Measurements from ENCODE around the gene KRTAP5-10. TPM values are rescaled to one million over a fixed set of nuclear protein-coding genes. Genes with fewer than 3 reads are reported as not detected.
"Not testable (repeated sequence)": the region's sequence is repeated elsewhere in the genome, so short reads cannot be mapped to it uniquely, and the experiment has no call there.

The KRTAP5-10 gene
- total and polyA plus RNA-seq, 4 donors, result 0.06 to 0.20 TPM; not detected in 2

DNA sequence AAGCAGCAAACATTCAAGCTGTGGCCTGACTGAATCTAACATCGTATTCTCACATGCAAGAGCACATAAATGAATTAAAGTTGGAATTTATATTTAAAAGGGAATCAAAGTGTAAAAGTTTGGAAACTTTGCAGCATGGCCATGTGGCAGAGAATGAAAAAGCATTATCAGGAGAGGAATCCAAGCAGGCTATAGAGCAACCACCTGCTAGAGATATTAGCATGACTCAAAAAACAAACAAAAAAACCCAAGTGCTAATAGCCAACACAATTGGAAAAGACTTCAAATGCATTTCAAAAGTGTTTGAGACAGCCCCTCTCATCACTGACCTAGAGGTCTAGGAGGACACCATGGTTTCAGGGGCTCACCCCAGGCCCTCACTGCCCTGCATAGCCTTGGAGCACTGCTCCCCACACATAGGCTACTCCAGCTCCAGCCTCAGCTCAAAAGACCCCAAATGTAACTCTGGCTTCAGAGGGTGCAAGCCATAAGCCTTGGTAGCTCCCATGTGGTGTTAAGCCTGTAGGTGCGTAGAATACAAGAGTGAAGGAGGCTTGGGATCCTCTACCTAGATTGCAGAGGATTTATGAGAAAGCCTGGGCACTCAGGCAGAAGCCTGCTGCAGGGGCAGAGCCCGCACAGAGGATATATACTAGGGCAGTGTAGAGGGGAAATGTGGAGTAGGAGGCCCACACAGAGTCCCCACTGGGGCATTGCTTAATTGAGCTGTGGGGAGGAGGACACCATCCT lies 40.0 kb upstream of the KRTAP5-10 start:
- Histone ChIP-seq H3K4me3 (no peak overlapping the region), H3K27ac (ENCODE audit: low read depth in 1 of 2, low read length in 1 of 2) (no peak overlapping the region), H3K27me3 (ENCODE audit: control insufficient read depth in 3 of 3, insufficient read depth in 3 of 3, low read length in 2 of 3) (no peaks in the 10 kb centered on the region), H3K9me3 (ENCODE audit: control insufficient read depth in 4 of 4, insufficient read depth in 3 of 4, low read length in 3 of 4) (no peaks in the 10 kb centered on the region), H3K4me1 (ENCODE audit: control insufficient read depth in 5 of 5, insufficient read depth in 5 of 5, low read length in 5 of 5) (no peaks in the 10 kb centered on the region), H3K36me3 (ENCODE audit: control insufficient read depth in 4 of 4, insufficient read depth in 4 of 4, low read length in 4 of 4) (no peaks in the 10 kb centered on the region), H3K9ac (ENCODE audit: insufficient read depth in 1 of 2, low read length in 2 of 2) (no peak overlapping the region)
- DNase-seq (no peak), ATAC-seq (ENCODE audit: insufficient read depth, low FRiP score) (no peak)
- TF ChIP-seq, protein P1, sequence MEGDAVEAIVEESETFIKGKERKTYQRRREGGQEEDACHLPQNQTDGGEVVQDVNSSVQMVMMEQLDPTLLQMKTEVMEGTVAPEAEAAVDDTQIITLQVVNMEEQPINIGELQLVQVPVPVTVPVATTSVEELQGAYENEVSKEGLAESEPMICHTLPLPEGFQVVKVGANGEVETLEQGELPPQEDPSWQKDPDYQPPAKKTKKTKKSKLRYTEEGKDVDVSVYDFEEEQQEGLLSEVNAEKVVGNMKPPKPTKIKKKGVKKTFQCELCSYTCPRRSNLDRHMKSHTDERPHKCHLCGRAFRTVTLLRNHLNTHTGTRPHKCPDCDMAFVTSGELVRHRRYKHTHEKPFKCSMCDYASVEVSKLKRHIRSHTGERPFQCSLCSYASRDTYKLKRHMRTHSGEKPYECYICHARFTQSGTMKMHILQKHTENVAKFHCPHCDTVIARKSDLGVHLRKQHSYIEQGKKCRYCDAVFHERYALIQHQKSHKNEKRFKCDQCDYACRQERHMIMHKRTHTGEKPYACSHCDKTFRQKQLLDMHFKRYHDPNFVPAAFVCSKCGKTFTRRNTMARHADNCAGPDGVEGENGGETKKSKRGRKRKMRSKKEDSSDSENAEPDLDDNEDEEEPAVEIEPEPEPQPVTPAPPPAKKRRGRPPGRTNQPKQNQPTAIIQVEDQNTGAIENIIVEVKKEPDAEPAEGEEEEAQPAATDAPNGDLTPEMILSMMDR (IDR thresholded peaks at IDR 0.05; ENCODE audit: control extremely low read depth, extremely low read depth), result no peak
- 65 to 86% methylated on average over 3 of the region's 3 CpGs for WGBS, 2 donors

DNA sequence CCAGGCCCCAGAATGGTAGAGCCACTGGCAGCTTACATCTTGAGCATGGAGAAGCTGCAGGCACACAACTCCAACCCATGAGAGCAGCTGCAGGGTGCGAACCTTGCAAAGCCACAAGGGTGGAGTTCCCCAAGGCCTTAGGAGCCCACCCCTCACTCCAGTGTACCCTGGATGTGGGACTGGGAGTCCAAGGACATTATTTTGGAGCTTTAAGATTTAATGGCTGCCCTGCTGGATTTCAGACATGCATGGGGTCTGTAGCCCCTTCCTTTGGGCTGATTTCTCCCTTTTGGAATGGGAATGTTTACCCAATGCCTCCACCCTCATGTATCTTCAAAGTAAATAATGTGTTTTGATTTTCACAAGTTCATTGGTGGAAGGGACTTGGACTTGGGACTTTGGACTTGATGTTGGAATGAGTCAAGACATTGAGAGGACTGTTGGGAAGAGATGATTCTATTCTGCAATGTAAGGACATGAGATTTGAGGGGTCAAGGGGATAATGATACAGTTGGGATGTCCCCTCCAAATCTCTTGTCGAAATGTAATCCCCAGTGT lies 39.3 kb upstream of the KRTAP5-10 start:
- 84 to 94% methylated on average over 2 of the region's 2 CpGs for WGBS, 2 donors
- DNase-seq (no peak), ATAC-seq (ENCODE audit: insufficient read depth, low FRiP score) (no peak)
- Histone ChIP-seq H3K4me3 (no peak overlapping the region), H3K9ac (ENCODE audit: insufficient read depth in 1 of 2, low read length in 2 of 2) (no peak overlapping the region), H3K27me3 (ENCODE audit: control insufficient read depth in 3 of 3, insufficient read depth in 3 of 3, low read length in 2 of 3) (no peaks in the 10 kb centered on the region), H3K36me3 (ENCODE audit: control insufficient read depth in 4 of 4, insufficient read depth in 4 of 4, low read length in 4 of 4) (no peaks in the 10 kb centered on the region), H3K4me1 (ENCODE audit: control insufficient read depth in 5 of 5, insufficient read depth in 5 of 5, low read length in 5 of 5) (no peaks in the 10 kb centered on the region), H3K9me3 (ENCODE audit: control insufficient read depth in 4 of 4, insufficient read depth in 3 of 4, low read length in 3 of 4) (no peaks in the 10 kb centered on the region), H3K27ac (ENCODE audit: low read depth in 1 of 2, low read length in 1 of 2) (no peak overlapping the region)
- TF ChIP-seq, protein P1 (IDR thresholded peaks at IDR 0.05; ENCODE audit: control extremely low read depth, extremely low read depth), result no peak

DNA sequence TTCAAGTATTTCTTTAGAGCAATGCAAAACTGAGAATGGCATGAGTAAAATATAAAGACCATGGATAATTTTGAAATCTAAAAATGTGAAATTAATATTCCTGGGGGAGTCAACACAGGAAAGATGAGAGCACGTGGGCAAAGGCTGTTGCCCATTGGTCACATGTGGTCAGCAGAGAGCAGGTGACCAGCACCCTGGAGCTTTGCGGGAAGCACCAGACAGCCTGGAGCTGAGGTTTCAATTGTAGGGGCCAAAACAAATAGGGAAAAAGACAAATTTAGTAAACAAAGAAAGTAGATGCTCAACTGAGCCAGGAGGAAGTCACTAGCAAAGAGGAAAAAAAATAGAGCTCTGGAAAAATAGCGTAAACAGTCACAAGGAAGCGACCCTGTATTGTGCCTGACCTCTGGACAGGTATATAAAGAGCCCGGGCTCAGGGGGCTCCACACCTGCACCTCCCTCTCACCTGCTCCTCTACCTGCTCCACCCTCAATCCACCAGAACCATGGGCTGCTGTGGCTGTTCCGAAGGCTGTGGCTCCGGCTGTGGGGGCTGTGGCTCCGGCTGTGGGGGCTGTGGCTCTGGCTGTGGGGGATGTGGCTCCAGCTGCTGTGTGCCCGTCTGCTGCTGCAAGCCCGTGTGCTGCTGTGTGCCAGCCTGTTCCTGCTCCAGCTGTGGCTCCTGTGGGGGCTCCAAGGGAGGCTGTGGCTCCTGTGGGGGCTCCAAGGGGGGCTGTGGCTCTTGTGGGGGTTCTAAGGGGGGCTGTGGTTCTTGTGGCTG lies 38.4 kb upstream of the KRTAP5-10 start, which contains the start of gene KRTAP5-7:
KRTAP5-7 (plus strand) TSS at position 472 of the 780 bp plus-strand sequence; CDS start at position 506, 34 bp downstream.
- H3K27me3 ChIP-seq (ENCODE audit: control insufficient read depth in 3 of 3, insufficient read depth in 3 of 3, low read length in 2 of 3); H3K4me1 ChIP-seq (ENCODE audit: control insufficient read depth in 5 of 5, insufficient read depth in 5 of 5, low read length in 5 of 5); ATAC-seq (ENCODE audit: insufficient read depth, low FRiP score); H3K27ac ChIP-seq (ENCODE audit: low read depth in 1 of 2, low read length in 1 of 2); H3K4me3 ChIP-seq; H3K36me3 ChIP-seq (ENCODE audit: control insufficient read depth in 4 of 4, insufficient read depth in 4 of 4, low read length in 4 of 4); DNase-seq; H3K9ac ChIP-seq (ENCODE audit: insufficient read depth in 1 of 2, low read length in 2 of 2); H3K9me3 ChIP-seq (ENCODE audit: control insufficient read depth in 4 of 4, insufficient read depth in 3 of 4, low read length in 3 of 4): not testable (repeated sequence)
- WGBS, 2 donors, result 63 to 70% methylated on average over 10 of the region's 10 CpGs
